DND-41 (cell line): Measurements from ENCODE around the gene SPRR4.
"Not testable (repeated sequence)": the region's sequence is repeated elsewhere in the genome, so short reads cannot be mapped to it uniquely, and the experiment has no call there.

Experiments used
- ATAC-seq: fragments of 200-7000 bp; cut with Tn5 transposase; 3 replicates; pipeline ENCODE4 v1.9.1; 2021; ENCODE audit warnings: low read depth; ENCODE audit not compliant: insufficient read depth
- DNase-seq: peaks from one replicate; pipeline ENCODE4 v3.0.0-alpha.2; 2020
- H2AFZ ChIP-seq: 2 replicates; pipeline ENCODE4 v1.6.0; 2012; ENCODE audit warnings: low read depth, low read length
- H3K27ac ChIP-seq: 2 replicates; pipeline ENCODE4 v1.5.1; 2012; ENCODE audit warnings: low read length, inconsistent platforms
- H3K27me3 ChIP-seq: fragments of 200-600 bp; sonication (generic); 2 replicates; pipeline ENCODE4 v1.6.0; 2012; ENCODE audit warnings: low read length, mild to moderate bottlenecking, inconsistent platforms; ENCODE audit not compliant: insufficient read depth, poor library complexity
- H3K36me3 ChIP-seq: 2 replicates; pipeline ENCODE4 v1.5.1; 2012; ENCODE audit warnings: low read length, inconsistent platforms; ENCODE audit not compliant: insufficient read depth
- H3K4me1 ChIP-seq: 2 replicates; pipeline ENCODE4 v1.5.1; 2012; ENCODE audit warnings: mild to moderate bottlenecking, low read length; ENCODE audit not compliant: insufficient read depth
- H3K4me2 ChIP-seq: 2 replicates; pipeline ENCODE4 v1.6.0; 2012; ENCODE audit warnings: mild to moderate bottlenecking, moderate library complexity, low read length, inconsistent platforms; ENCODE audit not compliant: insufficient read depth
- H3K4me3 ChIP-seq, 2 experiments: fragments of 200-600 bp in 1 of 2; shearing (Covaris generic) in 1 of 2; 2 replicates each; pipeline ENCODE4 v1.5.1; 2012 to 2016; ENCODE audit warnings: inconsistent platforms in 2 of 2, low read length in 2 of 2, mild to moderate bottlenecking in 2 of 2, low read depth in 1 of 2, moderate library complexity in 1 of 2
- H3K79me2 ChIP-seq: 2 replicates; pipeline ENCODE4 v1.6.0; 2012; ENCODE audit warnings: low read length, inconsistent platforms; ENCODE audit not compliant: insufficient read depth
- H3K9ac ChIP-seq: 2 replicates; pipeline ENCODE4 v1.6.0; 2012; ENCODE audit warnings: low read depth, mild to moderate bottlenecking, inconsistent platforms, low read length, moderate library complexity
- H3K9me3 ChIP-seq: 2 replicates; pipeline ENCODE4 v1.5.1; 2012; ENCODE audit warnings: low read length, moderate library complexity, mild to moderate bottlenecking, inconsistent platforms; ENCODE audit not compliant: insufficient read depth, severe bottlenecking
- H4K20me1 ChIP-seq: 2 replicates; pipeline ENCODE4 v1.6.0; 2012; ENCODE audit warnings: low read length; ENCODE audit not compliant: insufficient read depth
- EZH2 ChIP-seq: IDR thresholded peaks from 3 replicates; pipeline ENCODE4 v1.6.1; 2012; ENCODE audit warnings: borderline replicate concordance, low read depth, mild to moderate bottlenecking, moderate library complexity, low read length, inconsistent platforms; ENCODE audit not compliant: severe bottlenecking
- TF ChIP-seq, protein P1 (sequence below): IDR thresholded peaks from 2 replicates; pipeline ENCODE4 v1.5.1; 2012; ENCODE audit warnings: borderline replicate concordance, low read length, moderate library complexity, mild to moderate bottlenecking; ENCODE audit not compliant: poor library complexity, severe bottlenecking; ENCODE audit errors: extremely low read depth

SPRR4 gene

GRCh38 chr1:153000294-153000693 is 29.8 kb downstream of the SPRR4 start:
- H3K4me3 ChIP-seq, result no peak overlapping the region
- H3K27ac ChIP-seq, result no peak overlapping the region
- DNase-seq, result no peak
- no peak overlapping the region for H3K4me2 ChIP-seq
- ATAC-seq, result no peak
- H4K20me1 ChIP-seq, result no peaks in the 10 kb centered on the region
- H3K27me3 ChIP-seq, result peaks cover 18% of the 10 kb centered on the region
- H3K9ac ChIP-seq, result no peak overlapping the region
- TF ChIP-seq, protein P1, sequence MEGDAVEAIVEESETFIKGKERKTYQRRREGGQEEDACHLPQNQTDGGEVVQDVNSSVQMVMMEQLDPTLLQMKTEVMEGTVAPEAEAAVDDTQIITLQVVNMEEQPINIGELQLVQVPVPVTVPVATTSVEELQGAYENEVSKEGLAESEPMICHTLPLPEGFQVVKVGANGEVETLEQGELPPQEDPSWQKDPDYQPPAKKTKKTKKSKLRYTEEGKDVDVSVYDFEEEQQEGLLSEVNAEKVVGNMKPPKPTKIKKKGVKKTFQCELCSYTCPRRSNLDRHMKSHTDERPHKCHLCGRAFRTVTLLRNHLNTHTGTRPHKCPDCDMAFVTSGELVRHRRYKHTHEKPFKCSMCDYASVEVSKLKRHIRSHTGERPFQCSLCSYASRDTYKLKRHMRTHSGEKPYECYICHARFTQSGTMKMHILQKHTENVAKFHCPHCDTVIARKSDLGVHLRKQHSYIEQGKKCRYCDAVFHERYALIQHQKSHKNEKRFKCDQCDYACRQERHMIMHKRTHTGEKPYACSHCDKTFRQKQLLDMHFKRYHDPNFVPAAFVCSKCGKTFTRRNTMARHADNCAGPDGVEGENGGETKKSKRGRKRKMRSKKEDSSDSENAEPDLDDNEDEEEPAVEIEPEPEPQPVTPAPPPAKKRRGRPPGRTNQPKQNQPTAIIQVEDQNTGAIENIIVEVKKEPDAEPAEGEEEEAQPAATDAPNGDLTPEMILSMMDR, result no peak
- TF ChIP-seq EZH2, result no peak
- H3K36me3 ChIP-seq, result no peaks in the 10 kb centered on the region
- peaks cover 2% of the 10 kb centered on the region for H3K9me3 ChIP-seq
- H3K4me1 ChIP-seq, result no peaks in the 10 kb centered on the region
- no peaks in the 10 kb centered on the region for H3K79me2 ChIP-seq
- no peak overlapping the region for H2AFZ ChIP-seq

- H4K20me1 ChIP-seq, result no peaks in the 10 kb centered on the region
- H3K4me3 ChIP-seq, result no peak within 1 kb of the TSS
- H3K9ac ChIP-seq, result no peak within 1 kb of the TSS
- DNase-seq, result no peak
- no peaks in the 10 kb centered on the region for H3K4me1 ChIP-seq
- H3K4me2 ChIP-seq, result no peak within 1 kb of the TSS
- no peaks in the 10 kb centered on the region for H3K79me2 ChIP-seq
- H3K36me3 ChIP-seq, result no peaks in the 10 kb centered on the region
- ATAC-seq, result no peak
- TF ChIP-seq, protein P1, result no peak
- TF ChIP-seq EZH2, result no peak
- H2AFZ ChIP-seq, result no peak within 1 kb of the TSS
- no peaks in the 10 kb centered on the region for H3K9me3 ChIP-seq
- no peak within 1 kb of the TSS for H3K27ac ChIP-seq
- peaks cover 15% of the 10 kb centered on the region for H3K27me3 ChIP-seq
These were observed 30.9 kb downstream of the SPRR4 start, which contains the start of gene SPRR3 for GRCh38 chr1:153001382-153001781. TSS of gene SPRR3 (plus strand) at chr1:153001749. CDS start at chr1:153003021, 1,272 bp downstream.

DNA sequence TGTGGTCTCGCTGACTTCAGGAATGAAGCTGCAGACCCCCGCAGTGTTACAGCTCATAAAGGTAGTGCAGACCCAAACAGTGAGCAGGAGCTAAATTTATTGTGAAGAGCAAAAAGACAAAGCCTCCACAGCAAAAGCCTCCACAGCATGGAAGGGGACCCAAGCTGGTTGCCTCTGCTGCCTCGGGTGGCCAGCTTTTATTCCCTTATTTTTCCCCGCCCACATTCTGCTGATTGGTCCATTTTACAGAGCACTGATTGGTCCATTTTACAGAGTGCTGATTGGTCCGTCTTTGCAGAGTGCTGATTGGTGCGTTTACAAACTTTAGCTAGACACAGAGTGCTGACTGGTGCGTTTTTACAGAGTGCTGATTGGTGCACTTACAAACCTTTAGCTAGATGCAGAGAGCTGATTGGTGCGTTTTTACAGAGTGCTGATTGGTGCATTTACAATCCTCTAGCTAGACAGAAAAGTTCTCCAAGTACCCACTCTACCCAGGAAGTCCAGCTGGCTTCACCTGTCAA is 40.8 kb downstream of the SPRR4 start:
- not testable (repeated sequence) for H2AFZ ChIP-seq, ATAC-seq, H3K27me3 ChIP-seq, H3K9me3 ChIP-seq, H3K36me3 ChIP-seq, H3K4me3 ChIP-seq, H3K9ac ChIP-seq, H4K20me1 ChIP-seq, H3K27ac ChIP-seq, DNase-seq, H3K79me2 ChIP-seq, H3K4me1 ChIP-seq, H3K4me2 ChIP-seq

GRCh38 chr1:153021829-153022228 is 51.4 kb downstream of the SPRR4 start:
- H3K27ac ChIP-seq, H2AFZ ChIP-seq, H3K79me2 ChIP-seq, DNase-seq, H3K9ac ChIP-seq, H4K20me1 ChIP-seq, ATAC-seq, H3K36me3 ChIP-seq, H3K4me2 ChIP-seq, H3K4me1 ChIP-seq, H3K4me3 ChIP-seq, H3K27me3 ChIP-seq, H3K9me3 ChIP-seq: not testable (repeated sequence)
